ENCODE data around the gene HPS1.
A peak's percentile ranks its signal among the peaks of the same experiment; 100 is the strongest.

The HPS1 gene

GRCh38 chr10:98414578-98414931, 32.2 kb downstream of the HPS1 start:
- Histone ChIP-seq H3K4me2 (no peak overlapping the region), H3K9ac (0 out of 2 replicates have a peak overlapping the region, but pooled peaks have one; percentile 32), H2AFZ (ENCODE audit: low read depth) (no peak overlapping the region), H3K4me1 (ENCODE audit: low read depth, poor library complexity, severe bottlenecking) (peaks cover 23% of the 10 kb centered on the region), H3K36me3 (ENCODE audit: insufficient read depth) (no peaks in the 10 kb centered on the region), H3K4me3 (IDR thresholded peaks at IDR 0.05; ENCODE audit: insufficient read depth, low read depth, low read length) (no peak overlapping the region), H3K27ac (no peak overlapping the region), H3K79me2 (ENCODE audit: insufficient read depth, low read depth) (no peaks in the 10 kb centered on the region), H3K27me3 (ENCODE audit: insufficient read depth, low read depth) (no peaks in the 10 kb centered on the region), H4K20me1 (ENCODE audit: insufficient read depth) (no peaks in the 10 kb centered on the region)
- TF ChIP-seq, protein P1, sequence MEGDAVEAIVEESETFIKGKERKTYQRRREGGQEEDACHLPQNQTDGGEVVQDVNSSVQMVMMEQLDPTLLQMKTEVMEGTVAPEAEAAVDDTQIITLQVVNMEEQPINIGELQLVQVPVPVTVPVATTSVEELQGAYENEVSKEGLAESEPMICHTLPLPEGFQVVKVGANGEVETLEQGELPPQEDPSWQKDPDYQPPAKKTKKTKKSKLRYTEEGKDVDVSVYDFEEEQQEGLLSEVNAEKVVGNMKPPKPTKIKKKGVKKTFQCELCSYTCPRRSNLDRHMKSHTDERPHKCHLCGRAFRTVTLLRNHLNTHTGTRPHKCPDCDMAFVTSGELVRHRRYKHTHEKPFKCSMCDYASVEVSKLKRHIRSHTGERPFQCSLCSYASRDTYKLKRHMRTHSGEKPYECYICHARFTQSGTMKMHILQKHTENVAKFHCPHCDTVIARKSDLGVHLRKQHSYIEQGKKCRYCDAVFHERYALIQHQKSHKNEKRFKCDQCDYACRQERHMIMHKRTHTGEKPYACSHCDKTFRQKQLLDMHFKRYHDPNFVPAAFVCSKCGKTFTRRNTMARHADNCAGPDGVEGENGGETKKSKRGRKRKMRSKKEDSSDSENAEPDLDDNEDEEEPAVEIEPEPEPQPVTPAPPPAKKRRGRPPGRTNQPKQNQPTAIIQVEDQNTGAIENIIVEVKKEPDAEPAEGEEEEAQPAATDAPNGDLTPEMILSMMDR (conservative IDR thresholded peaks at IDR 0.05; ENCODE audit: low read depth, low read length): no peak

- Histone ChIP-seq H3K36me3 (ENCODE audit: insufficient read depth) (no peaks in the 10 kb centered on the region), H2AFZ (ENCODE audit: low read depth) (no peak overlapping the region)
These were observed 35.0 kb downstream of the HPS1 start for GRCh38 chr10:98411768-98412167.

DNA sequence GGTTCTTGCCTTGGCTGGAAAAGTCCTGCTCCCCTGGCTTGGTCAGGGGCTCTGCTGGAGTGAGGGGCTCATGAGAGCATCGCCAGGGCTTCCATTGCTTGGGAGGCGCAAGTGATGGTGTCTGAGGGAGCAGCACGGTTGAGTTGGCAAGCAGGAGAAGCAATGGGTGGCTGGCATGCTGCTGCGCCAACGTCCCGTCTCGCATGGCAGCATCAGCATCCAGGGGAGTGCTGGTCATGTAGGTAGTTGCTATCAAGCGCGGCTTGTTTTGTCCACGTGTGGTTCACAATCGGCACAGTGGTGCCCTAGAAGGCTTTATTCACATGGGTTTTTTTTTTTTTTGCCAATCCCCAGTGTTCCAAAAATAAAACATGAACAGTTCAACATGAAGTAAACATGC, 35.6 kb downstream of the HPS1 start:
- Histone ChIP-seq H3K27me3 (ENCODE audit: insufficient read depth, low read depth) (no peaks in the 10 kb centered on the region), H4K20me1 (ENCODE audit: insufficient read depth) (no peaks in the 10 kb centered on the region), H3K9ac (no peak overlapping the region), H3K4me3 (IDR thresholded peaks at IDR 0.05; ENCODE audit: insufficient read depth, low read depth, low read length) (no peak overlapping the region), H2AFZ (ENCODE audit: low read depth) (no peak overlapping the region), H3K4me2 (no peak overlapping the region), H3K4me1 (ENCODE audit: low read depth, poor library complexity, severe bottlenecking) (peaks cover 23% of the 10 kb centered on the region), H3K79me2 (ENCODE audit: insufficient read depth, low read depth) (no peaks in the 10 kb centered on the region), H3K36me3 (ENCODE audit: insufficient read depth) (no peaks in the 10 kb centered on the region), H3K27ac (peak overlapping the region; percentile 27; the same call in 1 of the 2 replicates)
- TF ChIP-seq, protein P1 (conservative IDR thresholded peaks at IDR 0.05; ENCODE audit: low read depth, low read length): no peak

More at GRCh38 chr10:98411768-98412167, 35.0 kb downstream of the HPS1 start:
- Histone ChIP-seq H3K27ac (peak overlapping the region; percentile 27), H4K20me1 (ENCODE audit: insufficient read depth) (no peaks in the 10 kb centered on the region), H3K9ac (no peak overlapping the region), H3K79me2 (ENCODE audit: insufficient read depth, low read depth) (no peaks in the 10 kb centered on the region), H3K4me3 (IDR thresholded peaks at IDR 0.05; ENCODE audit: insufficient read depth, low read depth, low read length) (no peak overlapping the region), H3K4me2 (peak overlapping the region; percentile 44), H3K4me1 (ENCODE audit: low read depth, poor library complexity, severe bottlenecking) (peaks cover 23% of the 10 kb centered on the region), H3K27me3 (ENCODE audit: insufficient read depth, low read depth) (no peaks in the 10 kb centered on the region)
- TF ChIP-seq, protein P1 (conservative IDR thresholded peaks at IDR 0.05; ENCODE audit: low read depth, low read length): no peak

DNA sequence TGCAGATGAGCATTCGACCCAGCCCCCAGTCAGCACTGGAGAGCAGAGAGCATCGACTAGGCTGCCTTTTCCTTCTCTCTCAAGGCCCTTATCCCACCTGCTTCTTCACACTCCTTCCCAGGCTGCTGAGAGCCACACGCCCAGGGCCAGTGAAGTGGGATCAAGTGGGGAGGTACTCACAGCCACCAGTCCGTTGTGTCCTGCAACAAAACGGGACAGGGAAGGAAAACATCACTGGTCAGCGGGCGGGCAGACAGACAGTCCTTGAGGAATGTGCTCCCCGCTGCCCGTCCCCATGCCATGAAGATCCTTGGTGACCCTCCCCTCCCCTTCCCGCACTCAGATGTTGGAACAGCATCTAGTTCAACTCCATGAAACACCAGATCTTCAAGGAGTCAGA, 36.0 kb downstream of the HPS1 start:
- H3K27ac ChIP-seq: no peak overlapping the region

More for the DNA sequence above, 36.0 kb downstream of the HPS1 start:
- Histone ChIP-seq H2AFZ (ENCODE audit: low read depth) (no peak overlapping the region), H3K4me2 (no peak overlapping the region), H3K36me3 (ENCODE audit: insufficient read depth) (no peaks in the 10 kb centered on the region), H3K4me1 (ENCODE audit: low read depth, poor library complexity, severe bottlenecking) (peaks cover 23% of the 10 kb centered on the region), H3K4me3 (IDR thresholded peaks at IDR 0.05; ENCODE audit: insufficient read depth, low read depth, low read length) (no peak overlapping the region), H4K20me1 (ENCODE audit: insufficient read depth) (no peaks in the 10 kb centered on the region), H3K9ac (no peak overlapping the region), H3K27me3 (ENCODE audit: insufficient read depth, low read depth) (no peaks in the 10 kb centered on the region), H3K79me2 (ENCODE audit: insufficient read depth, low read depth) (no peaks in the 10 kb centered on the region)
- TF ChIP-seq, protein P1 (conservative IDR thresholded peaks at IDR 0.05; ENCODE audit: low read depth, low read length): no peak
